IPS DF 6.9 (cell line): Measurements from ENCODE around the gene ZFP36L2.
A peak's percentile ranks its signal among the peaks of the same experiment; 100 is the strongest.

Source experiments
- DNase-seq: peaks from one replicate; pipeline ENCODE4 v3.0.0-alpha.2; 2013; ENCODE audit warnings: low read depth, low spot score
- H3K27ac ChIP-seq: one replicate; pipeline ENCODE4 v1.5.1; 2013; ENCODE audit warnings: low read length, control low read depth
- H3K27me3 ChIP-seq: 2 replicates; pipeline ENCODE4 v1.6.1; 2013; ENCODE audit warnings: mild to moderate bottlenecking, low read length; ENCODE audit not compliant: control insufficient read depth, insufficient read depth
- H3K36me3 ChIP-seq: 2 replicates; pipeline ENCODE4 v1.6.1; 2013; ENCODE audit warnings: low read length; ENCODE audit not compliant: control insufficient read depth, insufficient read depth
- H3K4me1 ChIP-seq: 2 replicates; pipeline ENCODE4 v1.6.1; 2013; ENCODE audit warnings: low read length; ENCODE audit not compliant: control insufficient read depth, insufficient read depth
- H3K4me3 ChIP-seq: 2 replicates; pipeline ENCODE4 v1.5.1; 2013; ENCODE audit warnings: mild to moderate bottlenecking, low read length
- H3K9me3 ChIP-seq: 2 replicates; pipeline ENCODE4 v1.6.1; 2013; ENCODE audit warnings: low read length, inconsistent platforms; ENCODE audit not compliant: control insufficient read depth, insufficient read depth
- WGBS: extraction: QIAGEN DNeasy Blood & Tissue Kit; methylation state at CpG from one replicate; pipeline ENCODE4 v1.1.7; 2013; ENCODE audit warnings: mixed read lengths, missing lambda C conversion rate; ENCODE audit not compliant: insufficient read length, insufficient coverage; 5-methylcytosine and 5-hydroxymethylcytosine counted together

Gene ZFP36L2

DNA sequence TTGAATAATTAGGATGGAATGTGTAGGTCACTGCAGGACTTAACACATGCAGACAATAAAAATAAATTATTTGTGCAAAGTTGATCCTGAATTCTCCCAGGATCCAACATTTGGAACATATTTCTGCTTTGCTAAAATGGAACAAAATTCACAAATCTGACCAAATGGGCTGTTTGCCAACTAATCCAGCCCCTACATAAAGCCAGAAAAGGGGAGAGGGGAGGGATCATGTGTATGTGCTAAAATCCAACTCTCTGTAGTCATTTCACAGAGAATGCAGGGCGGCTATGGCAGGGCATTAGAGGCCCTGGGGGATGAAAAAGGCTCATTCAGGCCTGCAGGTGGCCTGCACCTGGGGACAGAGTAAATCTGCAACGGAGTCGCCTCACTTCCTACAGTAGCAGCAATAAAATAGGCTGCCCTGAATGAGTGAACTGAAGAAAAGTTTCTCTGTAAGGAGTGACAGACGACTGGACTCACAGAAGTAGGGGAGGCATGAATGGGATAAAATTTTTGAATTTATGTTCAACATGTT, 4.0 kb upstream of the ZFP36L2 start:
- no peak overlapping the region for H3K27ac ChIP-seq
- no peaks in the 10 kb centered on the region for H3K36me3 ChIP-seq
- no peaks in the 10 kb centered on the region for H3K27me3 ChIP-seq
- no peak overlapping the region for H3K4me3 ChIP-seq
- peaks cover 4% of the 10 kb centered on the region; the same call in 1 of the 2 replicates for H3K4me1 ChIP-seq
- DNase-seq, result no peak
- WGBS, result no CpG with 5 or more reads among the region's 4 CpGs
- H3K9me3 ChIP-seq, result no peaks in the 10 kb centered on the region

GRCh38 chr2:43228756-43229659, 2.6 kb upstream of the ZFP36L2 start:
- no peak for DNase-seq
- Histone ChIP-seq H3K9me3 (no peaks in the 10 kb centered on the region), H3K27ac (no peak overlapping the region), H3K36me3 (peaks cover 10% of the 10 kb centered on the region; the same call in 1 of the 2 replicates), H3K27me3 (no peaks in the 10 kb centered on the region), H3K4me3 (no peak overlapping the region), H3K4me1 (peaks cover 4% of the 10 kb centered on the region; the same call in 1 of the 2 replicates)
- WGBS, result no CpG with 5 or more reads among the region's 6 CpGs

- H3K36me3 ChIP-seq, result peaks cover 11% of the 10 kb centered on the region; the same call in 1 of the 2 replicates
- H3K9me3 ChIP-seq, result no peaks in the 10 kb centered on the region
- H3K27ac ChIP-seq, result no peak overlapping the region
- H3K27me3 ChIP-seq, result no peaks in the 10 kb centered on the region
- no peak for DNase-seq
- H3K4me1 ChIP-seq, result peaks cover 4% of the 10 kb centered on the region; the same call in 1 of the 2 replicates
- WGBS, result no CpG with 5 or more reads among the region's 2 CpGs
- H3K4me3 ChIP-seq, result no peak overlapping the region
Observed at GRCh38 chr2:43228321-43228751, 1.9 kb upstream of the ZFP36L2 start.

DNA sequence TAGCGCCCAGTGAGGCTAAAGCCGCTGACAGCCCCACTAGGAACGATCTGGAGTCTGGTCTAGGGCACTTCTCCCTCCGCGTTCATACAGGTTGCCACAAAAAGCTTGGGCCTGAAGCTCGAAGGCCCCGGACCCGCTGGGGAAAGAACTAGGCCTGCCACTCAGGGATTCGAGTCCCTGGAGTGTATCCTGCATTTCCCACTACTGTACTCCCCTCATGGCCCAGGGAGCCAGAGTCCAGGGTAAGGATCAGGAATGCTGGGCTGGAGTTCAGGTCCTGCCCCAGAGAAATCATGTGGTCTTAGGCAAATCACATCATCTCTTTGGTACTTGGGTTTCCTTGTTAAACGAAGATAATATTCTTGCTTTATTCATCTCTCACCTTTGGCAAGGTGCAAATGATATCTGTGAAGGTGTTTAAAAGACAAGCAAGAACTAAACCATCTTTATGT, 1.4 kb upstream of the ZFP36L2 start:
- DNase-seq, result no peak
- WGBS, result no CpG with 5 or more reads among the region's 10 CpGs
- H3K27ac ChIP-seq, result no peak overlapping the region
- peaks cover 4% of the 10 kb centered on the region; the same call in 1 of the 2 replicates for H3K4me1 ChIP-seq
- no peaks in the 10 kb centered on the region for H3K9me3 ChIP-seq
- peaks cover 11% of the 10 kb centered on the region; the same call in 1 of the 2 replicates for H3K36me3 ChIP-seq
- peak overlapping the region; percentile 88; the same call in 1 of the 2 replicates for H3K4me3 ChIP-seq
- H3K27me3 ChIP-seq, result no peaks in the 10 kb centered on the region

DNA sequence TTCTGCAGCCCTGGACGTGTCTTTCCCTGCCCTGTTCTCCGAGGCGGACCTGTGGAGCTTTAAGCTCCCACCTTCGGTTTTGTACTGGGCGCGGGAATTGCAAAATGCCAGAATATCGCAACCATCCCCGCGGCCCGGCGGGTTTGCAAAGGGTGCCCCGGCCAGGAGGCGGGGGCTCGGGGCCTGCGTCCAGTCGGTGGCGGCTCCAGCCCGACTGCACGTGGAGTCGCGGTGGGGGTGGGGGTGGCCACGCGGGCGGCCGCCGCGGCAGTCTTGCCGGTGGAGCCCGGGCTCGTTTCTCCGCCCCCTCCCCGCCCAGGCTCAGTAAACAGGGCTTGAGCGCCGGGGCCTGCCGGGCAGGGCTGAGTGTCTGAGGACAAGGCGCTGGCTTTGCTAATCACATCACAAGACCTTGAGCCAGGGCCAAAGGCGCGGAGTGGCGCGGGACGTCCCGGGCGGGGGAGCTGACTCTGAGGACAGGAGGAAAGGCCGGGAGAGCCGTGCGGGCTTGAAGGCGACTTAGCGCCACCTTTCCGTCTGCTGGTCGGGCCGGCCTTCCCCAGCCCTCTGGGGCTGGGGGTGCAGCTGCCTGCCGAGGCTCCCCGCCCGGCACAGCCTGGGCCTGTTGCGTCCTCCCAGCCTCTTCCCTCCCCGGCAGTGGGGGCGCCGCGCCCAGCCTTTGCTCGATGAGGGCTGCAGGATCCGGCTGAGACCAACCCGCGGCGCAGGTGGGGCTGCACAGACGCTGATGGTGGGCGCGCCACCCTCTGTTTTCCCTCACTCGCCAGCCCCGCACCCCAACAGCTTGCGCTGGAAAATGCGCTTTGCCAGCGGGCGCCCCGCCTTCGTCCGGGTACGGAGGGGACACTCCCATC, 786 bp upstream of the ZFP36L2 start:
- Histone ChIP-seq H3K9me3 (no peaks in the 10 kb centered on the region), H3K27me3 (no peaks in the 10 kb centered on the region), H3K4me1 (peaks cover 4% of the 10 kb centered on the region; the same call in 1 of the 2 replicates), H3K36me3 (peaks cover 11% of the 10 kb centered on the region; the same call in 1 of the 2 replicates), H3K4me3 (peak overlapping the region; percentile 88; the same call in 1 of the 2 replicates), H3K27ac (no peak overlapping the region)
- no CpG with 5 or more reads among the region's 77 CpGs for WGBS
- no peak for DNase-seq

- no peaks in the 10 kb centered on the region for H3K27me3 ChIP-seq
- H3K4me1 ChIP-seq, result peaks cover 4% of the 10 kb centered on the region; the same call in 1 of the 2 replicates
- no peak for DNase-seq
- H3K9me3 ChIP-seq, result no peaks in the 10 kb centered on the region
- H3K27ac ChIP-seq, result no peak overlapping the region
- WGBS, result no CpG with 5 or more reads among the region's 80 CpGs
- peak overlapping the region; percentile 88 for H3K4me3 ChIP-seq
- H3K36me3 ChIP-seq, result peaks cover 11% of the 10 kb centered on the region; the same call in 1 of the 2 replicates
Observed at GRCh38 chr2:43225788-43226557, 433 bp downstream of the ZFP36L2 start.

- Histone ChIP-seq H3K4me3 (peak overlapping the region; percentile 88; the same call in 1 of the 2 replicates), H3K27me3 (no peaks in the 10 kb centered on the region), H3K4me1 (no peaks in the 10 kb centered on the region), H3K9me3 (no peaks in the 10 kb centered on the region), H3K27ac (no peak overlapping the region), H3K36me3 (peaks cover 11% of the 10 kb centered on the region; the same call in 1 of the 2 replicates)
- WGBS, result no CpG with 5 or more reads among the region's 74 CpGs
- no peak for DNase-seq
Observed at GRCh38 chr2:43225093-43225787, 1.2 kb downstream of the ZFP36L2 start.

DNA sequence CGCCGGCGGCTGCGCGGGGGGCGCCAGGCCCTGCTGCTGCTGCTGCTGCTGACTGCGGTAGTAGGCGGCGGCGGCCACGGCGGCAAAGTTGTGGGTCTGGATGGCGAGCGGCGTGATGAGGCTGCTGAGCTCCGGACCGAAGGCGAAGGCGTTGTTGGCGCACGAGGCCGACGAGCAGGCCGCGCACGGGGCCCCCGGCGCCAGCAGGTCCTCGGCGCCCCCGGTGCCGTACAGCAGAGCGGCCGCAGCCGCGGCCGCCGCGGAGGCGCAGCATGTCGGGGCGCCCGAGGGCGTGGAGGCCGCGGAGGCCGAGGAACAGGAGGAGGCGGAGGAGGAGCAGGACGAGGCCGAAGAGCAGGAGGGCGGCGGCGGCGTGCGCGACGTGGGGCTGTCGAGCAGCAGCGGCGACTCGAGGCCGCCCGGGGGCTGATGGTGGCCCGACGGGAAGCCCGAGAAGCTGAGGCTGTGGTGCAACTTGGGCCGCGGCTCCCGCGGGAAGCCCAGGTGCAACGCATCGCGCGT, 1.8 kb downstream of the ZFP36L2 start:
- H3K27ac ChIP-seq, result no peak overlapping the region

GRCh38 chr2:43224131-43224570, 2.3 kb downstream of the ZFP36L2 start:
- Histone ChIP-seq H3K4me1 (peaks cover 3% of the 10 kb centered on the region; the same call in 1 of the 2 replicates), H3K36me3 (peaks cover 11% of the 10 kb centered on the region; the same call in 1 of the 2 replicates), H3K9me3 (no peaks in the 10 kb centered on the region), H3K27ac (no peak overlapping the region), H3K4me3 (peak overlapping the region; percentile 88), H3K27me3 (no peaks in the 10 kb centered on the region)
- WGBS, result no CpG with 5 or more reads among the region's 41 CpGs
- no peak for DNase-seq

More for the DNA sequence above, 1.8 kb downstream of the ZFP36L2 start:
- Histone ChIP-seq H3K4me3 (peak overlapping the region; percentile 88), H3K27me3 (no peaks in the 10 kb centered on the region), H3K9me3 (no peaks in the 10 kb centered on the region), H3K4me1 (no peaks in the 10 kb centered on the region), H3K36me3 (peaks cover 11% of the 10 kb centered on the region; the same call in 1 of the 2 replicates)
- no peak for DNase-seq
- no CpG with 5 or more reads among the region's 74 CpGs for WGBS
